Activated CD8-positive, alpha-beta T cell treated with anti-CD3 and anti-CD28 coated beads for 36 hours (primary cell): ENCODE measurements around the gene ANP32B. TPM values are rescaled to one million over a fixed set of nuclear protein-coding genes. Genes with fewer than 3 reads are reported as not detected.

ENCODE experiments used
- ATAC-seq: fragments of 200-7000 bp; cut with Tn5 transposase; one replicate; pipeline ENCODE4 v1.10.0; 2021; ENCODE audit warnings: mild to moderate bottlenecking, moderate library complexity
- CTCF ChIA-PET: fragments of 350-600 bp; sonication (Branson Sonifier 250); formaldehyde crosslinking; loops from one replicate; lab custom pipeline; 2021; ENCODE audit warnings: antibody characterized with exemption; lab: Charles Lee
- POLR2A ChIA-PET: fragments of 350-600 bp; sonication (Branson Sonifier 250); formaldehyde crosslinking; loops from one replicate; lab custom pipeline; 2021; ENCODE audit warnings: antibody characterized with exemption; lab: Charles Lee
- DNase-seq: peaks from one replicate; pipeline ENCODE4 v3.0.0-alpha.2; 2020
- H3K27ac Mint-ChIP-seq: one replicate; pipeline ENCODE4 v1.8.0; 2021; ENCODE audit warnings: mild to moderate bottlenecking, mixed read lengths
- H3K27me3 Mint-ChIP-seq: one replicate; pipeline ENCODE4 v1.8.0; 2021; ENCODE audit warnings: mixed read lengths
- H3K36me3 Mint-ChIP-seq: one replicate; pipeline ENCODE4 v1.8.0; 2021; ENCODE audit warnings: low read depth, mixed read lengths
- H3K4me1 Mint-ChIP-seq: one replicate; pipeline ENCODE4 v1.8.0; 2021; ENCODE audit warnings: low read depth, mixed read lengths
- H3K4me3 Mint-ChIP-seq: one replicate; pipeline ENCODE4 v1.8.0; 2021; ENCODE audit warnings: mild to moderate bottlenecking, moderate library complexity, mixed read lengths
- H3K9me3 Mint-ChIP-seq: one replicate; pipeline ENCODE4 v1.8.0; 2021; ENCODE audit warnings: mixed read lengths
- CTCF ChIP-seq: fragments of 200-600 bp; IDR thresholded peaks from one replicate; pipeline ENCODE4 v1.8.0; 2022; ENCODE audit warnings: antibody characterized with exemption, mild to moderate bottlenecking
- intact Hi-C: fragments of 100-400 bp; cut with micrococcal nuclease; formaldehyde crosslinking; loops from one replicate; pipeline ENCODE4 v1.10.0; 2022
- total RNA-seq, 2 experiments: library from RNA; stranded (reverse); gene quantifications; one replicate each; pipeline ENCODE4 v1.2.3, GENCODE V29; 2021

The ANP32B gene
- total RNA-seq, 2 experiments from 2014 or later = 374 to 389 TPM

- H3K27me3 Mint-ChIP-seq = no peaks in the 10 kb centered on the region
- DNase-seq (no peak), ATAC-seq (no peak)
- H3K4me3 Mint-ChIP-seq = no peak overlapping the region
- H3K36me3 Mint-ChIP-seq = peaks cover 33% of the 10 kb centered on the region
- peaks cover 26% of the 10 kb centered on the region for H3K4me1 Mint-ChIP-seq
- no peak overlapping the region for H3K27ac Mint-ChIP-seq
- ChIA-PET POLR2A (interaction anchor here (0.6 to 0.9 kb wide), 2 partner anchors 70 to 116 kb away, joined by 3 read pairs; no protein-coding TSS in a partner anchor), CTCF (interaction anchor here (0.7 to 0.9 kb wide), 2 partner anchors 12 to 143 kb away, joined by 3 to 4 read pairs; no protein-coding TSS in a partner anchor)
- no peaks in the 10 kb centered on the region for H3K9me3 Mint-ChIP-seq
- intact Hi-C loops = no loop called here
- no peak for TF ChIP-seq CTCF
Observed at GRCh38 chr9:98062161-98062560, 79.0 kb downstream of the ANP32B start.

GRCh38 chr9:98064623-98065392, 81.7 kb downstream of the ANP32B start:
- Mint-ChIP-seq H3K27me3 (no peaks in the 10 kb centered on the region), H3K4me1 (peaks cover 13% of the 10 kb centered on the region), H3K36me3 (peaks cover 30% of the 10 kb centered on the region), H3K4me3 (no peak overlapping the region), H3K27ac (no peak overlapping the region), H3K9me3 (no peaks in the 10 kb centered on the region)
- CTCF ChIA-PET = no interaction called here
- no peak for TF ChIP-seq CTCF
- ATAC-seq (no peak), DNase-seq (no peak)
- intact Hi-C loops = no loop called here
- POLR2A ChIA-PET = interaction anchor here (0.5 to 0.9 kb wide), 2 partner anchors 10 to 145 kb away, joined by 3 to 4 read pairs; no protein-coding TSS in a partner anchor

Other genes with a start within 250 kb of the ANP32B start
- under 1 TPM in 1 of 2 experiments, not detected in 1; 0.09 TPM for gene FOXE1, start 130.1 kb upstream of the ANP32B start, total RNA-seq
- 10 to 100 TPM; 12.6 to 13.3 TPM for gene TRMO, start 60.8 kb upstream of the ANP32B start, total RNA-seq
- 1 to 10 TPM; 1.2 to 1.4 TPM for gene HEMGN, start 45.2 kb upstream of the ANP32B start, total RNA-seq
- 10 to 100 TPM; 51.2 to 51.8 TPM for gene NANS, start 73.4 kb downstream of the ANP32B start, total RNA-seq
- 10 to 100 TPM; 39.6 to 41.8 TPM for gene TRIM14, start 135.9 kb downstream of the ANP32B start, total RNA-seq
- 10 to 100 TPM; 12.2 to 13.4 TPM for gene CORO2A, start 209.3 kb downstream of the ANP32B start, total RNA-seq